GM19035 (cell line): ENCODE results near the gene COL2A1.
A peak's percentile ranks its signal among the peaks of the same experiment; 100 is the strongest.

ENCODE experiments used
- ATAC-seq: cut with Tn5 transposase; IDR thresholded peaks from one replicate; pipeline ENCODE4 v1.9.1; 2021; ENCODE audit not compliant: unreplicated experiment

The COL2A1 gene

DNA sequence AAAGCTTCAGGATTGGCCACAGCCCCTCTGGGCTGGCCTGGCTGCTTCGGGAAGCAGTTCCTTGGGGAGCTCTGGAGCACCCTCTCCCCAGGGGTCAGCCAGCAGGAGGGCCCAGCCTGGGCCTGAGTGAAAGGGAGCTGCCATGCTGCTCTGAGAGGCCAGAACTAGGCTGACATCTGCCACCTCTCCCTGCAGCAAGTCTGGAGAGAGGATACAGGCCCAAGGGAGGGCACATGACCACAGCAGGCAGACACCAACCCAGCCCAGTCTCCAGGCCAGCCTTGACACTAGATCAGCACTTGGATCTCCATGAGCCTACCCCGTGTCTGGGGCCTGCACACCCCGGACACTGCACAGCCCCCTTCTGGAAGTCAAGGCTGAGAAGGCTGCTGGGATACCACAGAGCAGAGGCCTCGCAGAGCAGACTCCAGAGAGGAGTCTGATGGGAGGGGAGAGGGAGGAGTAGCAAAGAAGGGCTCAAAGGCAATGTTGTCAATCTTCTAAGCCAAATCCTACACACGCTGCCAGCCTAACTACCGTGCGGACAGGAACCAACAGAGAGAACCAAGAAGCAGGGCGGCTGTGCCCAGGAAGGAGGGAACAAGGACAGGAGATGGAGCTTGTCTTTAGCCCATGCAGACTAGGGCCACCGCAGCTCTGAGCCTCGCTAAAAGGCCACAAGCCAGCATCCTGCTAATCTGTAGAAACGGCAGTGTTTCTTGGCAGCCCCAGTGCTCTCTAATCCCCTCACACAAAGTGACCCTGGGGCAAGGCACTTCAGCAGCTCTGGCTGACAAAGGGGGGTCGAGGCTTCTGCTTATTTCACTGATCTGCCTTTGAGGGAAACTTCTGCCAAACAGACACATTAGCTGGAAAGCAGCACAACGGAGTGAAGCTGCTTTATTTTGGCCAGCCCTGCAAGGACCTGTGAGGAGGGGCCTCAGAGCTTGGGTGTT lies 12.9 kb downstream of the COL2A1 start:
- ATAC-seq = no peak

DNA sequence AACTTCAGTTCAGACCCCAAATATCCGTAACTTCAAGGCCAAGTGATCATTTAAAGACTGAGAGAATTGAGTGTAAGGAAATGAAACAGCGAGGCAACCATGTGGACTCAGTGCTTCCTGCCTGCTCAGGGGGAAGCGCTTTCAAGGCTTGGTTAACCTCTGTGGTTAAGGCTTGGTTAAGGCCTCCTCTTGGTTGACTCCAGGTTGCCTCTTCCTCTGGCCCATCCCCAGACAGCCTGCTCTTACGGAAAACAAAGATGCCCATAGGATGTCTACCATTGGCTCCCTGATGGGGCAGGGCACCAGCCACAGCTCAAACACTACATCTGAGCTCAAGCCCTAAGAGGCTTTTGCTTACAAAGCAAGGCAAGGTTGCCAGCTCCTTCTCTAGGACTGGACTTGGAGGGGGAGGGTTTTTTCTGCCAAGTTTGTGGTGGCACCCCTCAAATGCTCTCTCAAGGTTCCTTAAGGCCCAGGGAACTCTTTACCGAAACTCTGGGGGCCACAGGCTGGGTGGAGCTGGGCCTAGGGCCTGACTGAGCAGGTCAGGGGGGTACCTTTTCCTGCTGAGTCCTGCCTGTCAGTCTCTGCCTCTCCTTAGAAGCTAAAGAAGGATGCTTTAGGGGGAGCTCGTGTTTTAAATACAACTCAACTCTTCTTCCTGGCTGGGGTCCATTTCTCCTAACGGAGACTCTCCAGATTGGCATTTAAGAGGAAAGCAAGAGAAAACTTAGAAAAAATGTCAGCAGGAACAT lies 13.7 kb downstream of the COL2A1 start:
- peak; percentile 80 for ATAC-seq

DNA sequence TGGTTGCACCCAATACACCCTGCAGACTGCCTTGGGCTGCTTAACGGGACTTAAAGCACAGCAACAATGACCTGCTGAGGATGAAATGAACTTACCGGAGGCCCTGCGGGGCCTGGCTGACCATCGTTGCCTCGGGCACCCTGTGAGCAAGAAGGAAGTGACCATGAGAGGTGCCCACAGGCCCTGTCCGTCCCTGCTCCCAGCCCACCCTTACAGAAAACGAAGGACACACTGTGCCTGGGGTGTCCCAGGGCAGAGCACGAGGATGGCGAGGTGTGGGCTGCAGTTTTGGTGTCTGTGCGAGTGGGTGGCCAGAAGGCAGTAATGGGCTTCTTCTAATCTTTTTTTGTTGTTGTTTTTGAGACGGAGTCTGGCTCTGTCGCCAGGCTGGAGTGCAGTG lies 14.6 kb downstream of the COL2A1 start:
- ATAC-seq = no peak

DNA sequence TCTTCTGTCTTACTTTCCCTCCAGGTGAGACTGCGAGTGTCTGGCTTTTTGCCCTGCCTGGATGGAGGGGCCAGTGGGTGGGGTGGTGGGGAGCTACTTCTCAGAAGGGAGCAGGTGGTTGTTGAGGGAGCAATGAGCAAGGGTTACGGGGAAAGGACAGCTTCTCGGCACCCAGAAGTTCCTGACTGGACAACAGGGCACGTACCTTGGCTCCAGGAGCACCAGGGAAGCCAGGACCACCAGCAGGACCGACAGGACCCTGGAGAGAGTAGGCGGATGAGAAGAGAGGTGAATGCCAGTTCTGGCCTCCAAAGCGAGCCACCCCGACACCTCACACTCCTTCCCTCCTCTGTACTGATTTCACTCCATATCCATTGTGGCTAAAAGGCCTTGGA lies 15.3 kb downstream of the COL2A1 start:
- ATAC-seq = no peak

DNA sequence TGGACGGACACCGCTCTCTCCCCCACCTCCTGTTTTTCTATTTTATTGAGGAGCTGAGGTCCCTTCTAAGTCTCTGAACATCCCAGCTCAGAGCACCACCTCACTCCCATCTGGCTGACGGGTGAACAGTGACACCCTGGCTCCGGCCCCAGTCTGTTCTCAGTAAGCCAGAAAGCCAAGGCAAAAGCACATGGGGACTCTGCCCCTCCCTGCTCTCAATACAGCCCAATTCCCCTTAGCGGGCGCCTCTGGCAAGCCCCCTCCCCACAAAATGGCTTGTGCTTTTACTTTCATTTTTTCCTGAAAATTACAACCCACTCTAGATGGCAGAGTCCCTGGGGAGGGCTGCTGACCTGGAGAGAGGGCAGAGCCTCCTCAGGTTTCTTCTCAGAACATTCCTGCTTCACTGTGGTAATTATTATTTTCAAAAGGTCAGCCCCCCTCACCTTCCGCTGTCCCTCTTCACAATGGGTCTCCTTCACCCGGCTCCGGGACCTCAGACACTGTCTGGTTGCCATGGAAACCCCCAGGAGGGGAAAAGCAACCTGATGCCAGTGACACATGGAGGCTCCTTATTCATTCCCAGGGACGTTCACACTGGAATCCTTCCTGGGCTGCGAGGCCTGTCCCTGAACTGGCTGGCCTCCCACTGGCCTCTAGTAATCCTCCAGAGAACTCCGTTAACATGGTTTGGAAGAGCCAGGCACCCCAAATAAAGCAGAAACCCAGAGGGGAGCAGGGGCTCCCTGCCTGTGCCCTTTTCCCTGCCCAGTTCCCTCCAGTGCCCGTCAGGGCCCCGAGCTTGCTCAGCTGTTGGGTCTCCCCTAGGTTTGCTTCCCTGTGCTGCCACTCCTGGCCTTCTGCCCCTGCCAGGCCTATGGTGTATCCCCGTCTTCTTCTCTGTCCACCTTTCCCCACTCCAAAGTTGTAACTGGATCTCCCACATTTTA lies 15.9 kb downstream of the COL2A1 start:
- ATAC-seq = no peak

DNA sequence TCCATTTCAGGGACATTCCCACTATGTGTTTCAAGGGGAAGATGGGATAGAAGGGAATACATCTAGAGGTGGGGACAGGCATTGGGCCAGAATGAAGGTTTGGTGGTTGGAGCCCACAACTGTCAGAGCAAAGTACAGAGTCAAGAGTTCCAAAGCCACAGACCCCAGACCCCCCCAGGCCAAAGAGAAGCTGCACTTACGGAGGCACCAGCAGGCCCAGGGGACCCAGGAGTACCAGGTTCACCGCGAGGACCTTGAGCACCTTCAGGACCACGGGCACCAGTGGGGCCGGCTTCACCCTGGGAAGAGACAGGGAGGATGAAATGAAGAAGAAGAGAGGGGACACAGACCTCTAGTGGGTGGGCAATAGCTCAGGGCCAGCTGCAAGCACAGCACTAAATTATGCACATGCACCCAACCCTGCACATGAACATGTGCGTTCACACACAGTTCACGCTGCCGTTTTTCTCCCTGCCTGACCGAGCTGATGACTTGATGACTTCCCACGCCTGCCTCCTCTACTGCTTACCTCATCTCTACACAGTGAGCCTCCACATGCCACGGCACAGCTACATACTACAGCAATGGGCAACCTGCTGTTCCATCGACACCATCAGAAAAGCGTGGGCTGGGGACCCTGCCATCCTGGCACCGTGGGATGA lies 16.7 kb downstream of the COL2A1 start:
- no peak for ATAC-seq

DNA sequence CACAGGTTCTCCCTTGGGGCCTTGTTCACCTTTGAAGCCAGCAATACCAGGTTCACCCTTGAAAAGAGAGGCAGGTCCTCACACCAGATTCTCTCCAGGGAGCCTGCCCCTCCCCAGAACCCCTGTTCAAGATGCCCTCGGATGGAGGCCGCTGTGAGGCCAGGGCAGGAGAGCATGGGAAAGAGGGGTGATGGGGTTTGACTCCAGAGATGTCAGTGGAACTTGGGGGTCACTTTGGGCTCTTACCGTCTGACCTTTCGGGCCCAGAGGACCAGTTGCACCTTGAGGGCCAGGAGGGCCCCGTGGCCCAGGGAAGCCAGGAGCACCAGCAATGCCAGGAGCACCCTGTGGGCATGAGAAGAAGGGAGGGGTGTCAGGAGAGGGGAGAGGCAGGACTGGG lies 17.4 kb downstream of the COL2A1 start:
- ATAC-seq = no peak

DNA sequence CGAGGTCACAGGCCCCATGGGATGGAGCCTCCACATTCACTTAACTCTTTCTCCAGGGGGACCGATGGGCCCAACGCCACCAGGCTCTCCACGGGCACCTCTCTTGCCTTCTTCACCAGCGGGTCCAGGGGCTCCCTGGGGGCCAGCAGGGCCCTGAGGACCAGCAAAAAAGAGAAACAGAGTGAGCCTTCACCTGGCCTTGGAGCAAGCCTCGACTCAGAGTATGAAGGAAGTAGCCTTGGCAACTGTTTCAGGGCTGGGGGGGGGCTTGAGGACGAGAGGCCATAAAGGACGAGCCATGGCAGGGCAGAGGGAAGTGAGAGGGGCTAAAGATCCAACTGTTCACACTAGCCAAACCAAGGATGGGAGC lies 18.0 kb downstream of the COL2A1 start:
- ATAC-seq = no peak

DNA sequence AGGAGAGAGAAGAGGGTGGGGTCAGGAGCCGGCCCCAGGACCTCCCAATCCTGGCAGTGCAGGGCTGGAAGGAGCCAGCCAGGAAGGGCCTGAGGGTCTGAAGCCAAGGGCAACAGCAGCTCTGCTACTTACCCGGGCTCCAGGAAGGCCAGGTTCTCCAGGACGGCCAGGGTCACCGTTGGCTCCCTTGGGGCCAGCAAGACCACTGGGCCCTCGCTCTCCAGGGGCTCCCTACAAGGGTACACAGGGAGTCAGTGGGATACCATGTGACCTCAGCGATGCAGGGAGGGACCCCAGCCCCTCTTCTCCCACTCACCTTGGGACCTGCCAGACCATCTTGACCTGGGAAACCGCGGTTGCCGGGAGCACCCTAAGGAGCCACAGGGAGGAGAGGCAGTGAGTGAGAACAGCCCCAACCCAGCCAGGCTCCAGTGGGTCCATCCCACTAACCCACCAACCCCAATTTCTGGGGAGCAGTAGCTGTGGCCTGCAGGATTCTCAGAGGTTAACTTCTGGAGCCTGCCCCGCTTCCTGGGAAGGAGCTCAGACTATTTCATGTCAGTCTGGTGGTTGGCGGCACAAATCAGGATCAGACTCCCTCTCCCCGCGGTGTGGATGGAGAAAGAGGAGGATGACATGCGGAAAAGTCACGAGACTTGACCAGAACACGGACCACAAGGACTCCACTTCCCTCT lies 18.5 kb downstream of the COL2A1 start:
- no peak for ATAC-seq

DNA sequence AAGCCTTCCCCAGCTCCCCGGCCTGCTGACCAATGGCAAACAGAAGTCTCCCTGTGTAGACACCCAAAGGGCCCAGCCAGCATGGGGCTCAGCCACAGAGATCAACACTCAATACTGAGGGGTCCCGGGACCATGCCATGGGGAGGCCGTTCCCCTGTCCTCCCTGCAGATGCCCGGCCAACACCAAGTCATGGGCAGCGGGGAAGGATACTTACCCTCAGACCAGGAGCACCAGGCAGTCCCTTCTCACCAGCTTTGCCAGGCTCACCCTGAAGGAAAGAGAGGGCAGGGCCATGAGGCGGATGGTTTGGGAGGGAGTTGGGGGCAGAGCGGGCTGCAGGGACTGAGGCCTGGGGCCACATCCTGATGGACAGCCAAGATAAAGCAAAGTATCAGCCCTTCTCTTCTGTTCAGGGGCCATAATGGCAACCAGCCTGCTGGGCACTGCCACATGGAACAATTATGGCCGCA lies 19.9 kb downstream of the COL2A1 start:
- ATAC-seq = no peak

DNA sequence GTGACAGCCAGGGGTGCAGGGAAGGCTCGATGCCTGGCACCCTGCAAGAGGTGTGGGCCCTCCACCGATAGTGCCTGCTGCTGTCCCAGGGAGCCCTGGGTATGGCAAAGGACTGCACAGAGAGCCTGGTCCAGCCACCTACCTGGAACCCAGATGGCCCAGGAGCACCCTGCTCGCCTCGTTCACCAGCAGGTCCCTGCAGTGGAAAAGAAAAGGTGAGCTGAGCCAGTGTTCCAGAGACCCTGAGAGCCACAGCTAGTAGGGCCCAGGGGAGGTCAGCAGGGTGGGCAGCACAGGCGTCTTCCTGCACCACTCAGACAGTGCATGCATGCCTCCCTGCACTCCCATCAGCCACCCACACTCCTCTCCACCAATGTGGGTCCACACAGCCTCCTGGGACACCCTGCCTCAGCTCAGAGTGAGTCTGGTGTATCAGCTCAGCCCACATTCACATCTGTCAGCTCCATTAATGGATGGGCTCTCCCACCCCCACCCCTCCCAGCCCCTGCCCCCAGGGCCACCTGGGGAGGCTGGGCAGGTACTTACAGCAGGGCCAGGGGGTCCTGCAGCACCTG lies 20.6 kb downstream of the COL2A1 start:
- no peak for ATAC-seq

DNA sequence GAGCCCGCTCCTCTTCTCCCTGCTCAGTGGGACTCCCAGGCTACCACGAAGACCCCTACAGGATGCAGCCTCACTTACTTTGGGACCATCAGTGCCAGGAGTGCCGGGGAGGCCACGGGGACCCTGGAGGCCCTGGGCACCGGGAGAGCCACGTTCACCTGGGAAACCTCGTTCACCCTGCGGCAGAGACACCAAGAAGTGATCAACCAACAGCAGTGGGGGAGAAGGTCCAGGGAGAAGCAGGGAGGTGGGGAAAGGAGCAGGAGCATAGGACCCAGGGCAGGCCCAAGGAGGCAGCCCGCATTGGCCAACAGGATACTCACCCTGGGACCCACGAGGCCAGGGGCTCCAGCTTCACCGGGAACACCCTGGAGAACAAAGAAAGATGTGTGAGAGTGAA lies 21.5 kb downstream of the COL2A1 start:
- ATAC-seq = no peak

DNA sequence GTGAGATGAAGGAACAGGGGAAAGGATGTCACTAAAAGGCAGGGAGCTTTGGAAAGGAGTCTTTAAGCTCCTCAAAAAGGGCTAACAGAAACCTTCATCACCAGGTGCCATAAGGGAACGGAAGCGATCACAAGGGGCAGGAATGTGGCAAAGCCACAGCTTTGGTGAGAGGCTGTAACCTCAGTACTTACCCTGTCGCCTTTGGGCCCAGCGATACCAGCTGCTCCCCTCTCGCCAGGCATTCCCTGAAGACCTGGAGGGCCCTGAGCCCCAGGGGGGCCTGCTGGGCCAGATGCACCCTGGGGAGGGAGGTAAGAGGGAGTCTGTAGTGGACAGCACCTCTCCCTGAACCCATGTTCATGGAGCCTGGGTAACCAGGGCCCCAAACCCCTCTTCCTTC lies 22.0 kb downstream of the COL2A1 start:
- no peak for ATAC-seq

DNA sequence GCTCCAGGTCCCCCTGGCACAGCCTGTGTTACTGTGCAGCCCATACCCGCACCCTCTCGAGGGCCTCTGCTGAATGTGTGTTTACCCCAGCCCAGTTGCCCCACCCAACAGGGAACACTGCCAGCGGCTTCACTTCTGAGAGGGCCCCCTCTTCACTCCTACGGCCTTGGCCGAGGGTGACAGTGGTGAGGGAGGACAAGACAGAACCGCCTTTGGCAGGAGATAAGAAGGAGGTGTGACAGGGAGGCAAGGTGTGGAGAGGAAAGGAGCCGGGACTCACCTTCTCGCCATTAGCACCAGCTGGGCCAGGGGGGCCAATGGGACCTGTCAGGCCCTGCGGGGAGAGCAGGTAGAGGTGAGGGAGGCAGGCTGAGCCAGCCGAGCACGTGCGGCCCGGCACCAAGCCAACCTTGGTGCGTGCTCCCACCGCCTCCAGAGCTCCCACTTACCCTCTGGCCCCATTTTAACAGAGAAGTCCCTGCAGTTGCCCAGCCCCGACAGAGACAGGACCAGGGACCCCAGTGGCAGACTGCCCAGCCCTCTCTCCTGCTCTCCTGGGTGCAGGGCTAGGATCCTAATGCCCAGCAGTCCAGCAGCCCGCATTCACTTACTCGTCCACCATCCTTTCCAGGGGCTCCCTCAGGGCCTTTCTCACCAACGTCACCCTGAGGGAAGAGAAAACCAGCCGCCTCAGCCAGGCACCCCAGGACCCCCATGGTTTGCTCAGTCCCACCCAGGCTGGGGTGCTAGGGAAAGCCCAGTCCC lies 22.6 kb downstream of the COL2A1 start:
- no peak for ATAC-seq

DNA sequence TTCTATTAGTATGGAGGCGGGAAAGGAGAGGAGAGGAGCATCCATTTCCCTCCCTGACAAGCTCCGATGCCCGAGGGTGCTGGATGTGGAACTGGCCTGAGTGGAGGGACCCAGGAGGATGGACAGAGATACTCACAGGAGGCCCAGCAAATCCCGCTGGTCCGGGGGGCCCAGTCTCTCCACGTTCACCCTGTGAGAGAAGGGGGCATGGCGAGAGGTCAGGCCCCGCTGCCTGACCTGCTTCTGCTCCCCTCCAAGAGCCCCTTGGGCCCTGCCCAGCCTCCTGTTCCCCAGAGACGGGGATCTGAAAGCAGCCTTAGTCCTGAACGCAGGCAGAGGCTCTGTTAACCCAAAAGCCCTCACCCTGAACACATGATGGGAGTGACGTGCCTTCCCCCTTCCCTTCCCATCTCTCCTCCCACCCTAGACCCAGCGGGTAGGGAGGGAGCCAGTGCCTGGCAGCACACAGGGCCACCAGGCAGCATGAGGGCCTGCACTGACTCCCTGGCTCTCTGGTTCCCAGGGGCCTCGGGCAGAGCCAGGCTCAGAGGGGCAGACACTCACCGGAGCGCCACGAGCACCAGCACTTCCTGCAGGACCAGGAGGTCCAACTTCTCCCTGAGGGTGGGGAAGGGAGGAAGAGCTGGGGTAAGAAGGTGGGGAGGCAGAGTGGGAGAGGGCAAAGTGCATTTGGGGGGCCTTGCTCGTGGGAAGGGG lies 23.3 kb downstream of the COL2A1 start:
- ATAC-seq = no peak

DNA sequence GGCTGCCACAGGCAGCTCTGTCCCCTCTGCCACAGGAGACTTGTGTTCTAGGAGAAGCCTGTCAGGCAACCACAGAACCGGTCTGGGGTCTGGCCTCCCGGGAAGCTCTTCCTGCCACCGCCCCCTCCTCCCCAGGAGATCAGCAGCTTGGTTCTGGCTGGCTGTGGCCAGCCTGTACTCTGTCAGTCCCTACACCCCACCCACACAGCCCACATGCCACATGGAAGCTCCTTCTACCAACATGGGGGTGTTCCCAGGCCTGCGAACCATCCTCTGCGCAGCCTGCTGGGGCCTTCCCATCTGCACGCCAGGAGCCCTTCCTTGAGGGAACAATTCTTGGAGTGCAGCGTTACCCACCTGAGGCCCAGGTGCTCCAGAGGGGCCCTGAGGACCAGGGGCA lies 24.1 kb downstream of the COL2A1 start:
- no peak for ATAC-seq

DNA sequence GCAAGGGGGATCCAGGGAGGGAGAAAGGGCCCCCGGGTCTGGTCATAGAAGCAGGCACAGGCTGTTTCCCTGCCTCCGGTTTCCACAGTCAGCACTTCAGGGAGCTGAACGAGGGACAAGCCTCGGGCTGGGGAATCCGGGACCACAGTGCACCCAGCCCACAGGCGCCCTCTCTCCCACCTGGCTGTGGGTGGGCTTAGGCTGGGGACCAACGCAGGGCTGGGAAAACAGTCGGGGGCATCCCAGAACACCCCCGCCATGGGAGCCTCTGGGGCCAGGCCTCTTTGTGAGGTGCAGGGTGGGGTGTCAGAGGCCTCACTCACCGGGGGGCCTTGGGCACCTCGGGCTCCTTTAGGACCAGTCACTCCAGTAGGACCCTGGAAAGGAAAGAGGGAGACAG lies 24.6 kb downstream of the COL2A1 start:
- ATAC-seq = no peak

DNA sequence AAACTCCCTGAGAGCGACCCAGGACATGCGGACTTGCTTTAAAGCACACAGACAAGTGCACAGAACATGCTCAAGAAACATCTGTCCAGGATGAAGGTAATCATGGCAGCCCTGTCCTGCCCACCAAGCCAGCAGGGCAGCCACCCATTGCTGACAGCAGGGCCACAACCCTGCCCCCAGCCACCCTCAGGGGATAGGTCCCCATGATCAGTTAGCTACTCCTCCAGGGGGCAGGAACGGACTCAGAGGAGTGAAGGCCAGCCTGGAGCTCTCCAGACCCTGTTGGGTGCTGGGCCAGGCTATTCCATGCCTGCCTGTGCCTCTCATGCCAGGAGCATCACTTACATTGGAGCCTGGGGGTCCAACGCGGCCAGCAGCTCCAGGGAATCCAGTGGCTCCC lies 25.1 kb downstream of the COL2A1 start:
- ATAC-seq = no peak
